ENCODE results near the gene GNAI3. TPM values are rescaled to one million over a fixed set of nuclear protein-coding genes. Genes with fewer than 3 reads are reported as not detected.

The GNAI3 gene
- total and polyA plus RNA-seq, 2 of the 13 experiments (the other 11 are each of a cell fraction or from before 2014, with no cell fraction given), result 4.3 to 9.0 TPM

DNA sequence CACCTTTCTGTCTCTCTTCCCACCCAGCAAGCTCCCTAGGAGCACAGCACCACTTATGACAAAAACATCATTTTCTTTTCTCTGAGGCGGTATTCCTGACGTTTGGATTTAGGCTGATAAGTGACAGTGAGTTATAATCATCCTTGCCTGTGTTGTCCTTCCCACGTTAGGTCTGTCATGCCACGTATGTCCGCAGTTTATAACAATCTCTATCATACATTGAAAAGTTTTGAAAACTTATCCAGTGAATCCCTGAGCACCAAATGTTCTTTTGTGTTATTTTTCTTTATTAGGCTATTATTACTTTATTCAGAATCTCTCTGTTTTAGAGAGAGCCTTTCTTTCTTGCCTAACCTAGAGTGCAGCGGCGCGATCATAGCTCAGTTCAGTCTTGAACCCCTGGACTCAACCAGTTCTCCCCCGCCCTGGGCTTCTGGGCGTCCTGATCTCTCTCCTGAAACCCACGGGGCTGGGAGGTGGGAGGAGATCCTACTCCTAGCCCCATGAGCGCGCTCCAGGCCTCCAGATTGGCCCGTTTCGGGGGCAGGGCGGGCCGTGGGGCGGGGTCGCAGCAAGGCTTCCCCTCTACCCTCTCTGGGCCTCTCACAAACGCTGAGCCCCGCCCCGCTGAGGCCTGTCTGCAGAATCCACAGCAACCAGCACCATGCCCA is 119.2 kb downstream of the GNAI3 start, which contains the start of gene GSTM2 (continued):
- TF ChIP-seq HDAC2 (CRISPR knock-in tag; IDR thresholded peaks at IDR 0.05), result no peak
- no peak for TF ChIP-seq HNRNPL (IDR thresholded peaks at IDR 0.05; ENCODE audit: low read depth, low read length)
- TF ChIP-seq ZMYM4 (CRISPR knock-in tag; IDR thresholded peaks at IDR 0.05), result peak; percentile 59
- peak; percentile 66 for TF ChIP-seq SP5 (CRISPR knock-in tag; IDR thresholded peaks at IDR 0.05; ENCODE audit: borderline replicate concordance, low read depth)
- TF ChIP-seq, protein P1, sequence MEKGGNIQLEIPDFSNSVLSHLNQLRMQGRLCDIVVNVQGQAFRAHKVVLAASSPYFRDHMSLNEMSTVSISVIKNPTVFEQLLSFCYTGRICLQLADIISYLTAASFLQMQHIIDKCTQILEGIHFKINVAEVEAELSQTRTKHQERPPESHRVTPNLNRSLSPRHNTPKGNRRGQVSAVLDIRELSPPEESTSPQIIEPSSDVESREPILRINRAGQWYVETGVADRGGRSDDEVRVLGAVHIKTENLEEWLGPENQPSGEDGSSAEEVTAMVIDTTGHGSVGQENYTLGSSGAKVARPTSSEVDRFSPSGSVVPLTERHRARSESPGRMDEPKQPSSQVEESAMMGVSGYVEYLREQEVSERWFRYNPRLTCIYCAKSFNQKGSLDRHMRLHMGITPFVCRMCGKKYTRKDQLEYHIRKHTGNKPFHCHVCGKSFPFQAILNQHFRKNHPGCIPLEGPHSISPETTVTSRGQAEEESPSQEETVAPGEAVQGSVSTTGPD (CRISPR knock-in tag; IDR thresholded peaks at IDR 0.05), result no peak
- TF ChIP-seq, protein P2, sequence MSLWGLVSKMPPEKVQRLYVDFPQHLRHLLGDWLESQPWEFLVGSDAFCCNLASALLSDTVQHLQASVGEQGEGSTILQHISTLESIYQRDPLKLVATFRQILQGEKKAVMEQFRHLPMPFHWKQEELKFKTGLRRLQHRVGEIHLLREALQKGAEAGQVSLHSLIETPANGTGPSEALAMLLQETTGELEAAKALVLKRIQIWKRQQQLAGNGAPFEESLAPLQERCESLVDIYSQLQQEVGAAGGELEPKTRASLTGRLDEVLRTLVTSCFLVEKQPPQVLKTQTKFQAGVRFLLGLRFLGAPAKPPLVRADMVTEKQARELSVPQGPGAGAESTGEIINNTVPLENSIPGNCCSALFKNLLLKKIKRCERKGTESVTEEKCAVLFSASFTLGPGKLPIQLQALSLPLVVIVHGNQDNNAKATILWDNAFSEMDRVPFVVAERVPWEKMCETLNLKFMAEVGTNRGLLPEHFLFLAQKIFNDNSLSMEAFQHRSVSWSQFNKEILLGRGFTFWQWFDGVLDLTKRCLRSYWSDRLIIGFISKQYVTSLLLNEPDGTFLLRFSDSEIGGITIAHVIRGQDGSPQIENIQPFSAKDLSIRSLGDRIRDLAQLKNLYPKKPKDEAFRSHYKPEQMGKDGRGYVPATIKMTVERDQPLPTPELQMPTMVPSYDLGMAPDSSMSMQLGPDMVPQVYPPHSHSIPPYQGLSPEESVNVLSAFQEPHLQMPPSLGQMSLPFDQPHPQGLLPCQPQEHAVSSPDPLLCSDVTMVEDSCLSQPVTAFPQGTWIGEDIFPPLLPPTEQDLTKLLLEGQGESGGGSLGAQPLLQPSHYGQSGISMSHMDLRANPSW (CRISPR knock-in tag; IDR thresholded peaks at IDR 0.05; ENCODE audit: borderline replicate concordance), result no peak
- TF ChIP-seq NBN (conservative IDR thresholded peaks at IDR 0.05), result no peak
- no peak for TF ChIP-seq ZNF792 (CRISPR knock-in tag; IDR thresholded peaks at IDR 0.05)
- no peak for TF ChIP-seq ZNF850 (CRISPR knock-in tag; conservative IDR thresholded peaks at IDR 0.05)
- TF ChIP-seq RFX5 (IDR thresholded peaks at IDR 0.05; ENCODE audit: low read depth, low read length), result no peak
- TF ChIP-seq NFRKB (IDR thresholded peaks at IDR 0.05), result no peak
- TF ChIP-seq ATRX (CRISPR knock-in tag; IDR thresholded peaks at IDR 0.05; ENCODE audit: borderline replicate concordance), result no peak
- no peak for TF ChIP-seq ATF7-NPFF (CRISPR knock-in tag; IDR thresholded peaks at IDR 0.05; ENCODE audit: low read depth)
- TF ChIP-seq RAD21 (CRISPR knock-in tag; IDR thresholded peaks at IDR 0.05), result no peak
- TF ChIP-seq CC2D1A (CRISPR knock-in tag; IDR thresholded peaks at IDR 0.05), result no peak
- no peak for TF ChIP-seq ZFYVE20 (CRISPR knock-in tag; IDR thresholded peaks at IDR 0.05; ENCODE audit: borderline replicate concordance, low read depth)
- TF ChIP-seq ADNP (CRISPR knock-in tag; IDR thresholded peaks at IDR 0.05), result no peak
- TF ChIP-seq SNAPC2 (CRISPR knock-in tag; IDR thresholded peaks at IDR 0.05), result no peak
- TF ChIP-seq, protein P3, sequence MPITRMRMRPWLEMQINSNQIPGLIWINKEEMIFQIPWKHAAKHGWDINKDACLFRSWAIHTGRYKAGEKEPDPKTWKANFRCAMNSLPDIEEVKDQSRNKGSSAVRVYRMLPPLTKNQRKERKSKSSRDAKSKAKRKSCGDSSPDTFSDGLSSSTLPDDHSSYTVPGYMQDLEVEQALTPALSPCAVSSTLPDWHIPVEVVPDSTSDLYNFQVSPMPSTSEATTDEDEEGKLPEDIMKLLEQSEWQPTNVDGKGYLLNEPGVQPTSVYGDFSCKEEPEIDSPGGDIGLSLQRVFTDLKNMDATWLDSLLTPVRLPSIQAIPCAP (CRISPR knock-in tag; IDR thresholded peaks at IDR 0.05; ENCODE audit: low read depth), result no peak
- no peak for TF ChIP-seq CHD4 (IDR thresholded peaks at IDR 0.05; ENCODE audit: borderline replicate concordance, low read length)
- no peak for TF ChIP-seq KMT2B (CRISPR knock-in tag; IDR thresholded peaks at IDR 0.05)
- TF ChIP-seq, protein P4, sequence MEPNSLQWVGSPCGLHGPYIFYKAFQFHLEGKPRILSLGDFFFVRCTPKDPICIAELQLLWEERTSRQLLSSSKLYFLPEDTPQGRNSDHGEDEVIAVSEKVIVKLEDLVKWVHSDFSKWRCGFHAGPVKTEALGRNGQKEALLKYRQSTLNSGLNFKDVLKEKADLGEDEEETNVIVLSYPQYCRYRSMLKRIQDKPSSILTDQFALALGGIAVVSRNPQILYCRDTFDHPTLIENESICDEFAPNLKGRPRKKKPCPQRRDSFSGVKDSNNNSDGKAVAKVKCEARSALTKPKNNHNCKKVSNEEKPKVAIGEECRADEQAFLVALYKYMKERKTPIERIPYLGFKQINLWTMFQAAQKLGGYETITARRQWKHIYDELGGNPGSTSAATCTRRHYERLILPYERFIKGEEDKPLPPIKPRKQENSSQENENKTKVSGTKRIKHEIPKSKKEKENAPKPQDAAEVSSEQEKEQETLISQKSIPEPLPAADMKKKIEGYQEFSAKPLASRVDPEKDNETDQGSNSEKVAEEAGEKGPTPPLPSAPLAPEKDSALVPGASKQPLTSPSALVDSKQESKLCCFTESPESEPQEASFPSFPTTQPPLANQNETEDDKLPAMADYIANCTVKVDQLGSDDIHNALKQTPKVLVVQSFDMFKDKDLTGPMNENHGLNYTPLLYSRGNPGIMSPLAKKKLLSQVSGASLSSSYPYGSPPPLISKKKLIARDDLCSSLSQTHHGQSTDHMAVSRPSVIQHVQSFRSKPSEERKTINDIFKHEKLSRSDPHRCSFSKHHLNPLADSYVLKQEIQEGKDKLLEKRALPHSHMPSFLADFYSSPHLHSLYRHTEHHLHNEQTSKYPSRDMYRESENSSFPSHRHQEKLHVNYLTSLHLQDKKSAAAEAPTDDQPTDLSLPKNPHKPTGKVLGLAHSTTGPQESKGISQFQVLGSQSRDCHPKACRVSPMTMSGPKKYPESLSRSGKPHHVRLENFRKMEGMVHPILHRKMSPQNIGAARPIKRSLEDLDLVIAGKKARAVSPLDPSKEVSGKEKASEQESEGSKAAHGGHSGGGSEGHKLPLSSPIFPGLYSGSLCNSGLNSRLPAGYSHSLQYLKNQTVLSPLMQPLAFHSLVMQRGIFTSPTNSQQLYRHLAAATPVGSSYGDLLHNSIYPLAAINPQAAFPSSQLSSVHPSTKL (CRISPR knock-in tag; IDR thresholded peaks at IDR 0.05), result no peak
- no peak for TF ChIP-seq AKAP8 (CRISPR knock-in tag; IDR thresholded peaks at IDR 0.05)
- TF ChIP-seq SIX4 (CRISPR knock-in tag; IDR thresholded peaks at IDR 0.05), result no peak
- no peak for TF ChIP-seq DNMT3B (CRISPR knock-in tag; conservative IDR thresholded peaks at IDR 0.05)
